D341Med (cell line): ENCODE results near the gene ATXN7.

Source experiments
- DNase-seq: peaks from one replicate; pipeline ENCODE4 v3.0.0; 2012; ENCODE audit warnings: low spot score

The ATXN7 gene

GRCh38 chr3:64049832-64050231 lies 186.2 kb downstream of the ATXN7 start:
- no peak for DNase-seq
